ENCODE measurements around the gene GABPB2.

GABPB2 gene

GRCh38 chr1:151159373-151159772 lies 88.8 kb downstream of the GABPB2 start:
- no peak overlapping the region for H2AK5ac ChIP-seq (ENCODE audit: low read length)
- no peak overlapping the region for H2BK120ac ChIP-seq (ENCODE audit: low read depth, low read length)
- H3K27me3 ChIP-seq (ENCODE audit: insufficient read depth, low read length, poor library complexity) = no peaks in the 10 kb centered on the region
- H3K4ac ChIP-seq (ENCODE audit: low read depth, low read length) = no peak overlapping the region
- H3K27ac ChIP-seq (ENCODE audit: low read depth, low read length) = no peak overlapping the region
- no peak overlapping the region for H2BK15ac ChIP-seq (replicated peaks; ENCODE audit: low read depth)
- H3K18ac ChIP-seq (ENCODE audit: low read length) = no peak overlapping the region
- DNase-seq = no peak
- H3K4me2 ChIP-seq (ENCODE audit: low read length) = no peak overlapping the region
- no peaks in the 10 kb centered on the region for H3K79me2 ChIP-seq (ENCODE audit: control insufficient read depth, insufficient read depth, low read length)
- H4K5ac ChIP-seq (ENCODE audit: low read length) = no peak overlapping the region
- H3K36me3 ChIP-seq (ENCODE audit: control insufficient read depth, insufficient read depth, low read length) = no peaks in the 10 kb centered on the region
- H3K79me1 ChIP-seq (ENCODE audit: low read length) = no peaks in the 10 kb centered on the region
- H3K23ac ChIP-seq (ENCODE audit: low read length) = no peak overlapping the region
- H4K8ac ChIP-seq (ENCODE audit: low read depth, low read length) = no peak overlapping the region
- no peak overlapping the region for H3K4me3 ChIP-seq (ENCODE audit: low read length)
- H2BK5ac ChIP-seq (ENCODE audit: low read length) = no peak overlapping the region
- no peak overlapping the region for H3K56ac ChIP-seq (ENCODE audit: low read length)
- no peak overlapping the region for H3K9ac ChIP-seq (ENCODE audit: low read length)
- no peaks in the 10 kb centered on the region for H3K4me1 ChIP-seq (ENCODE audit: control insufficient read depth, low read depth, low read length)

- H3K56ac ChIP-seq (ENCODE audit: low read length) = peak overlapping the region; percentile 83
- H3K18ac ChIP-seq (ENCODE audit: low read length) = no peak overlapping the region
- H3K23ac ChIP-seq (ENCODE audit: low read length) = no peak overlapping the region
- peak overlapping the region; percentile 72 for H3K9ac ChIP-seq (ENCODE audit: low read length)
- no peaks in the 10 kb centered on the region for H3K79me2 ChIP-seq (ENCODE audit: control insufficient read depth, insufficient read depth, low read length)
- H3K27ac ChIP-seq (ENCODE audit: low read depth, low read length) = no peak overlapping the region
- H4K5ac ChIP-seq (ENCODE audit: low read length) = no peak overlapping the region
- H3K79me1 ChIP-seq (ENCODE audit: low read length) = no peaks in the 10 kb centered on the region
- no peak overlapping the region for H2BK120ac ChIP-seq (ENCODE audit: low read depth, low read length)
- H2BK15ac ChIP-seq (replicated peaks; ENCODE audit: low read depth) = no peak overlapping the region
- H3K4me1 ChIP-seq (ENCODE audit: control insufficient read depth, low read depth, low read length) = no peaks in the 10 kb centered on the region
- H2AK5ac ChIP-seq (ENCODE audit: low read length) = no peak overlapping the region
- no peaks in the 10 kb centered on the region for H3K36me3 ChIP-seq (ENCODE audit: control insufficient read depth, insufficient read depth, low read length)
- peak overlapping the region; percentile 5 for H3K4me2 ChIP-seq (ENCODE audit: low read length)
- H3K4me3 ChIP-seq (ENCODE audit: low read length) = no peak overlapping the region
- H3K27me3 ChIP-seq (ENCODE audit: insufficient read depth, low read length, poor library complexity) = no peaks in the 10 kb centered on the region
- no peak overlapping the region for H2BK5ac ChIP-seq (ENCODE audit: low read length)
- DNase-seq = no peak
- no peak overlapping the region for H4K8ac ChIP-seq (ENCODE audit: low read depth, low read length)
- H3K4ac ChIP-seq (ENCODE audit: low read depth, low read length) = no peak overlapping the region
- WGBS (ENCODE audit: extremely low coverage, insufficient coverage, low lambda C conversion rate) = no CpG with 5 or more reads among the region's 11 CpGs
These were observed 94.2 kb downstream of the GABPB2 start for GRCh38 chr1:151164732-151165280.

- H4K5ac ChIP-seq (ENCODE audit: low read length) = no peak overlapping the region
- peak; percentile 89 for DNase-seq
These were observed 94.7 kb downstream of the GABPB2 start for GRCh38 chr1:151165281-151165737.

GRCh38 chr1:151165738-151166504 lies 95.4 kb downstream of the GABPB2 start, which contains the start of the genes LYSMD1 and SCNM1:
TSS of gene LYSMD1 (minus strand) at chr1:151165902. CDS start at chr1:151165258, 644 bp downstream.
TSS of gene SCNM1 (plus strand) at chr1:151166144. CDS start at chr1:151166153, 9 bp downstream.
- Histone ChIP-seq H3K4me3 (ENCODE audit: low read length) (peak within 1 kb of the TSS; percentile 53), H2BK15ac (replicated peaks; ENCODE audit: low read depth) (no peak within 1 kb of the TSS), H3K27ac (ENCODE audit: low read depth, low read length) (peak within 1 kb of the TSS; percentile 39), H2BK5ac (ENCODE audit: low read length) (no peak within 1 kb of the TSS), H3K4ac (ENCODE audit: low read depth, low read length) (peak within 1 kb of the TSS; percentile 94), H2AK5ac (ENCODE audit: low read length) (no peak within 1 kb of the TSS), H3K23ac (ENCODE audit: low read length) (no peak within 1 kb of the TSS), H3K18ac (ENCODE audit: low read length) (peak within 1 kb of the TSS; percentile 81), H3K79me2 (ENCODE audit: control insufficient read depth, insufficient read depth, low read length) (no peaks in the 10 kb centered on the region), H4K5ac (ENCODE audit: low read length) (no peak within 1 kb of the TSS), H3K79me1 (ENCODE audit: low read length) (no peaks in the 10 kb centered on the region), H3K36me3 (ENCODE audit: control insufficient read depth, insufficient read depth, low read length) (no peaks in the 10 kb centered on the region), H4K8ac (ENCODE audit: low read depth, low read length) (peak within 1 kb of the TSS; percentile 44), H3K4me2 (ENCODE audit: low read length) (peak within 1 kb of the TSS; percentile 58), H3K27me3 (ENCODE audit: insufficient read depth, low read length, poor library complexity) (no peaks in the 10 kb centered on the region), H3K4me1 (ENCODE audit: control insufficient read depth, low read depth, low read length) (no peaks in the 10 kb centered on the region), H2BK120ac (ENCODE audit: low read depth, low read length) (no peak within 1 kb of the TSS), H3K9ac (ENCODE audit: low read length) (peak within 1 kb of the TSS; percentile 75), H3K56ac (ENCODE audit: low read length) (peak within 1 kb of the TSS; percentile 83)
- DNase-seq = peak; percentile 100
- WGBS (ENCODE audit: extremely low coverage, insufficient coverage, low lambda C conversion rate) = no CpG with 5 or more reads among the region's 38 CpGs

More at GRCh38 chr1:151165281-151165737, 94.7 kb downstream of the GABPB2 start:
- Histone ChIP-seq H2BK15ac (replicated peaks; ENCODE audit: low read depth) (no peak overlapping the region), H3K18ac (ENCODE audit: low read length) (peak overlapping the region; percentile 81), H3K23ac (ENCODE audit: low read length) (no peak overlapping the region), H2BK5ac (ENCODE audit: low read length) (no peak overlapping the region), H3K27ac (ENCODE audit: low read depth, low read length) (peak overlapping the region; percentile 39), H3K9ac (ENCODE audit: low read length) (peak overlapping the region; percentile 72), H3K27me3 (ENCODE audit: insufficient read depth, low read length, poor library complexity) (no peaks in the 10 kb centered on the region), H2BK120ac (ENCODE audit: low read depth, low read length) (no peak overlapping the region), H3K4ac (ENCODE audit: low read depth, low read length) (peak overlapping the region; percentile 10), H2AK5ac (ENCODE audit: low read length) (no peak overlapping the region), H3K4me2 (ENCODE audit: low read length) (peak overlapping the region; percentile 41), H3K36me3 (ENCODE audit: control insufficient read depth, insufficient read depth, low read length) (no peaks in the 10 kb centered on the region), H3K4me3 (ENCODE audit: low read length) (peak overlapping the region; percentile 42), H3K79me2 (ENCODE audit: control insufficient read depth, insufficient read depth, low read length) (no peaks in the 10 kb centered on the region), H4K8ac (ENCODE audit: low read depth, low read length) (peak overlapping the region; percentile 44), H3K79me1 (ENCODE audit: low read length) (no peaks in the 10 kb centered on the region), H3K4me1 (ENCODE audit: control insufficient read depth, low read depth, low read length) (no peaks in the 10 kb centered on the region), H3K56ac (ENCODE audit: low read length) (peak overlapping the region; percentile 83)
- no CpG with 5 or more reads among the region's 15 CpGs for WGBS (ENCODE audit: extremely low coverage, insufficient coverage, low lambda C conversion rate)

DNA sequence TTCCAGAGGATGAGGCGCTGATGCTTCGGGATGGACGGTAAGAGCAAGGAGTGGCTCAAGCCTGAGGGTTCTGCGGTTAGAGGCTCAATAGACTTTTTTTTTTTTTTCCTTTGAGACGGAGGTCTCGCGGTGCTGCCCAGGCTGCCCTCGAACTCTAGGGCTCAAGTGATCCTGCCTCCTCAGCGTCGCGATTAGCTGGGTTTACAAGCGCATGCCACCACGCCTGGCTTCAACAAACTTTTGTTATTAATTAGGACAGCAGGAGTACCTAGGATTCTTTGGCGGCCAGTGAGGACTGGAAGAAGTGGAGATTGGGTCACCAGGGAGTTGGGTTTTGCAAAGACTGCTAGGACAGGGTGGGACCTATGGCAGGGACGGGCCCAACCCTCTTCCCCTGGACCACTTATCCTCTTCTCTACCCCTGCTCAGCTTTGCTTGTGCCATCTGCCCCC lies 96.0 kb downstream of the GABPB2 start:
- WGBS (ENCODE audit: extremely low coverage, insufficient coverage, low lambda C conversion rate) = no CpG with 5 or more reads among the region's 15 CpGs
- H2AK5ac ChIP-seq (ENCODE audit: low read length) = no peak overlapping the region
- H3K27me3 ChIP-seq (ENCODE audit: insufficient read depth, low read length, poor library complexity) = no peaks in the 10 kb centered on the region
- H3K18ac ChIP-seq (ENCODE audit: low read length) = peak overlapping the region; percentile 60
- H3K36me3 ChIP-seq (ENCODE audit: control insufficient read depth, insufficient read depth, low read length) = no peaks in the 10 kb centered on the region
- peak overlapping the region; percentile 79 for H3K56ac ChIP-seq (ENCODE audit: low read length)
- H3K4me1 ChIP-seq (ENCODE audit: control insufficient read depth, low read depth, low read length) = no peaks in the 10 kb centered on the region
- no peak overlapping the region for H2BK120ac ChIP-seq (ENCODE audit: low read depth, low read length)
- H3K23ac ChIP-seq (ENCODE audit: low read length) = no peak overlapping the region
- no peak overlapping the region for H2BK15ac ChIP-seq (replicated peaks; ENCODE audit: low read depth)
- no peak overlapping the region for H3K27ac ChIP-seq (ENCODE audit: low read depth, low read length)
- H4K5ac ChIP-seq (ENCODE audit: low read length) = no peak overlapping the region
- peak overlapping the region; percentile 53 for H3K4me3 ChIP-seq (ENCODE audit: low read length)
- H3K79me1 ChIP-seq (ENCODE audit: low read length) = no peaks in the 10 kb centered on the region
- H4K8ac ChIP-seq (ENCODE audit: low read depth, low read length) = no peak overlapping the region
- H3K4me2 ChIP-seq (ENCODE audit: low read length) = peak overlapping the region; percentile 58
- DNase-seq = peak; percentile 71
- H3K4ac ChIP-seq (ENCODE audit: low read depth, low read length) = peak overlapping the region; percentile 94
- H3K9ac ChIP-seq (ENCODE audit: low read length) = peak overlapping the region; percentile 75
- H2BK5ac ChIP-seq (ENCODE audit: low read length) = no peak overlapping the region
- H3K79me2 ChIP-seq (ENCODE audit: control insufficient read depth, insufficient read depth, low read length) = no peaks in the 10 kb centered on the region
